HepG2 (cell line): Measurements from ENCODE around the gene MORN3. TPM values are rescaled to one million over a fixed set of nuclear protein-coding genes. Genes with fewer than 3 reads are reported as not detected.
"Not testable (repeated sequence)": the region's sequence is repeated elsewhere in the genome, so short reads cannot be mapped to it uniquely, and the experiment has no call there.

ENCODE experiments used
- ATAC-seq: fragments of 200-7000 bp; cut with Tn5 transposase; 3 replicates; pipeline ENCODE4 v1.9.1; 2020; ENCODE audit warnings: mild to moderate bottlenecking, moderate library complexity
- BruUV-seq: library from RNA; stranded (reverse); fragments of 400-500 nt; replicated peaks from 2 replicates; lab custom pipeline; 2021; lab: Mats Ljungman, UMichigan
- CTCF ChIA-PET: fragments of 300-600 bp; formaldehyde crosslinking; extraction: SDS; loops from one replicate; lab custom pipeline; 2021; ENCODE audit warnings: low total read pairs, inconsistent platforms, low intra/inter-chr PET ratio; lab: Yijun Ruan, JAX
- POLR2A ChIA-PET: fragments of 350-600 bp; sonication (Branson Sonifier 250); formaldehyde crosslinking; loops from one replicate; lab custom pipeline; 2020; ENCODE audit warnings: antibody characterized with exemption, inconsistent platforms; lab: Yijun Ruan, JAX
- DNase-seq: peaks from one replicate; pipeline ENCODE4 v3.0.0-alpha.2; 2015; ENCODE audit warnings: low spot score
- FAIRE-seq: peaks from 3 replicates; lab custom pipeline; 2011; peaks lifted over from hg19 to GRCh38; lab: Jason Lieb, UNC
- H2AFZ ChIP-seq: one replicate; pipeline ENCODE4 v1.6.1; 2011; ENCODE audit warnings: low read length, inconsistent platforms
- H3K27ac ChIP-seq: fragments of 300-600 bp; 3 replicates; pipeline ENCODE4 v1.8.0; 2011; ENCODE audit warnings: mixed run types, mild to moderate bottlenecking, mixed read lengths, low read length, inconsistent platforms; ENCODE audit not compliant: insufficient read depth; ENCODE audit errors: extremely low read length
- H3K27me3 ChIP-seq, 2 experiments: fragments of 200-600 bp in 1 of 2; 2 replicates in 1 of 2; 3 replicates in 1 of 2; pipeline versions ENCODE4 v1.6.0 to v1.8.0; 2011; ENCODE audit warnings: low read length in 2 of 2, mild to moderate bottlenecking in 2 of 2, moderate library complexity in 2 of 2, inconsistent platforms in 1 of 2; ENCODE audit not compliant: insufficient read depth in 2 of 2, control insufficient read depth in 1 of 2
- H3K36me3 ChIP-seq, 2 experiments: fragments of 200-600 bp in 1 of 2; replicated peaks in 1 of 2; 2 replicates in 1 of 2; 3 replicates in 1 of 2; pipeline versions ENCODE4 v1.5.1 to v1.8.0; 2011; ENCODE audit warnings: low read length in 2 of 2, inconsistent platforms in 1 of 2; ENCODE audit not compliant: insufficient read depth in 2 of 2, control insufficient read depth in 1 of 2
- H3K4me1 ChIP-seq: 2 replicates; pipeline ENCODE4 v1.5.1; 2012; ENCODE audit warnings: low read length, inconsistent platforms; ENCODE audit not compliant: insufficient read depth
- H3K4me2 ChIP-seq: 2 replicates; pipeline ENCODE4 v1.6.0; 2011; ENCODE audit warnings: low read depth, low read length, inconsistent platforms
- H3K4me3 ChIP-seq, 3 experiments: fragments of 200-600 bp in 1 of 3; sonication (generic), shearing (Covaris generic) in 1 of 3; replicated peaks in 1 of 3; 2 replicates each; pipeline ENCODE4 v1.5.1; 2011 to 2016; ENCODE audit warnings: low read length in 3 of 3, inconsistent platforms in 2 of 3, low read depth in 2 of 3, mild to moderate bottlenecking in 2 of 3, control low read depth in 1 of 3, mixed read lengths in 1 of 3; ENCODE audit not compliant: insufficient read depth in 1 of 3
- H3K79me2 ChIP-seq: one replicate; pipeline ENCODE4 v1.6.1; 2011; ENCODE audit warnings: low read length, inconsistent platforms; ENCODE audit not compliant: insufficient read depth
- H3K9ac ChIP-seq: 2 replicates; pipeline ENCODE4 v1.6.0; 2011; ENCODE audit warnings: mild to moderate bottlenecking, low read depth, low read length, inconsistent platforms; ENCODE audit not compliant: insufficient read depth
- H3K9me3 ChIP-seq: 2 replicates; pipeline ENCODE4 v1.5.1; 2012; ENCODE audit warnings: mild to moderate bottlenecking, low read length
- H4K20me1 ChIP-seq: 2 replicates; pipeline ENCODE4 v1.6.0; 2011; ENCODE audit warnings: inconsistent platforms, mild to moderate bottlenecking, low read length, moderate library complexity; ENCODE audit not compliant: insufficient read depth
- SMAD9 ChIP-seq: sonication (generic); formaldehyde crosslinking; IDR thresholded peaks from 2 replicates; pipeline ENCODE4 v1.5.1; 2020; ENCODE audit warnings: mild to moderate bottlenecking, missing genetic modification reagents
- SOX13 ChIP-seq, 3 experiments: fragments of 450-650 bp in 1 of 3; sonication (generic) in 1 of 3; formaldehyde crosslinking in 1 of 3; IDR thresholded peaks in 2 of 3; conservative IDR thresholded peaks in 1 of 3; 2 replicates each; pipeline versions ENCODE4 v1.5.0 to v1.6.1; 2016 to 2020; ENCODE audit warnings: antibody characterized with exemption in 1 of 3, mild to moderate bottlenecking in 1 of 3, missing compliant biosample characterization in 1 of 3, missing genetic modification reagents in 1 of 3, moderate library complexity in 1 of 3
- SOX5 ChIP-seq: IDR thresholded peaks from 2 replicates; pipeline ENCODE4 v1.6.1; 2016; ENCODE audit warnings: borderline replicate concordance
- ZNF740 ChIP-seq: sonication (generic); formaldehyde crosslinking; IDR thresholded peaks from 2 replicates; pipeline ENCODE4 v1.4.0; 2020; ENCODE audit warnings: missing genetic modification reagents
- WGBS: methylation state at CpG from one replicate; pipeline ENCODE4 v1.1.6; 2017; ENCODE audit warnings: low lambda C conversion rate; 5-methylcytosine and 5-hydroxymethylcytosine counted together
- in situ Hi-C: cut with HindIII; loops from 2 replicates; pipeline ENCODE4 v1.10.0; 2017; ENCODE audit warnings: low pct_unique_long_range_greater_than_20kb; ENCODE audit not compliant: extremely low pct_ligation_motif_present
- intact Hi-C: fragments of 100-400 bp; cut with micrococcal nuclease; formaldehyde crosslinking; loops from one replicate; pipeline ENCODE4 v1.10.0; 2022; ENCODE audit not compliant: unreplicated experiment
- polyA plus RNA-seq, 8 experiments: library from polyadenylated mRNA; depleted of rRNA in 3 of 8; stranded (reverse) in 7 of 8; unstranded in 1 of 8; fragments of >200 nt; fragmentation: Illumina TruSeq in 4 of 8; extraction: Trizol in 4 of 8; gene quantifications; 2 replicates each; pipeline versions ENCODE4 v1.2.1 to v1.2.3, GENCODE V29; 2011 to 2016; ENCODE audit warnings: low read depth in 4 of 8, missing spikeins in 1 of 8, mixed read lengths in 1 of 8; ENCODE audit not compliant: insufficient read depth in 1 of 8
- total RNA-seq, 5 experiments: library from RNA; depleted of rRNA; stranded (reverse); fragments of >200 nt; fragmentation: Illumina TruSeq; extraction: Trizol; gene quantifications; 2 replicates each; pipeline ENCODE4 v1.2.3, GENCODE V29; 2016; ENCODE audit warnings: low read depth in 1 of 5

The MORN3 gene
- total and polyA plus RNA-seq, 2 of the 13 experiments (the other 11 are each of a cell fraction or from before 2014, with no cell fraction given), result 1.1 to 2.0 TPM

- WGBS, result 72% methylated on average over 3 of the region's 3 CpGs
- CTCF ChIA-PET, result no interaction called here
- no peak for FAIRE-seq
Measured at GRCh38 chr12:121688966-121689365, 19.5 kb upstream of the MORN3 start.

GRCh38 chr12:121679661-121680197 is 10.3 kb upstream of the MORN3 start:
- H3K36me3 ChIP-seq, CTCF ChIA-PET, POLR2A ChIA-PET, FAIRE-seq, H3K27me3 ChIP-seq, DNase-seq, ATAC-seq, BruUV-seq, H4K20me1 ChIP-seq, H3K4me3 ChIP-seq, H3K27ac ChIP-seq, H3K9me3 ChIP-seq, H3K9ac ChIP-seq, H2AFZ ChIP-seq, H3K79me2 ChIP-seq: not testable (repeated sequence)
- in situ Hi-C loops, result loop anchor here (5.0 kb wide), 1 partner anchor 187 kb away; no protein-coding TSS in a partner anchor
- intact Hi-C loops, result loop anchor here (5.0 kb wide), 1 partner anchor 127 kb away; no protein-coding TSS in a partner anchor
- 43% methylated on average over 13 of the region's 13 CpGs for WGBS
- H3K4me1 ChIP-seq, result peaks cover 23% of the 10 kb centered on the region
- H3K4me2 ChIP-seq, result peak overlapping the region; percentile 54; the same call in 1 of the 2 replicates

More at GRCh38 chr12:121688966-121689365, 19.5 kb upstream of the MORN3 start:
- H3K27ac ChIP-seq, result no peak overlapping the region
- in situ Hi-C loops, result no loop called here
- H3K4me2 ChIP-seq, result no peak overlapping the region
- H3K9ac ChIP-seq, result no peak overlapping the region
- H3K4me3 ChIP-seq, result no peak overlapping the region
- H3K36me3 ChIP-seq, result no peaks in the 10 kb centered on the region
- peak; percentile 23 for DNase-seq
- BruUV-seq, result no TSS peak
- peaks cover 47% of the 10 kb centered on the region for H3K4me1 ChIP-seq
- no peak overlapping the region for H2AFZ ChIP-seq
- TF ChIP-seq SOX5 (0 out of 2 replicates have a peak, but pooled peaks have one; percentile 30), ZNF740 (CRISPR knock-in tag) (no peak), SOX13 (IDR thresholded peaks at IDR 0.05) (no peak), SOX13 (CRISPR knock-in tag; conservative IDR thresholded peaks at IDR 0.05 in 1 of 2, IDR thresholded peaks at IDR 0.05 in 1 of 2) (peak in 1 of 2 experiments; percentile 65; a peak in 1 of 4 replicates), SMAD9 (no peak)
- H3K27me3 ChIP-seq, result peaks cover 0 to 4% of the 10 kb centered on the region in 2 experiments; a peak in 1 of 5 replicates
- no peak for ATAC-seq
- POLR2A ChIA-PET, result no interaction called here
- intact Hi-C loops, result no loop called here
- no peaks in the 10 kb centered on the region for H3K9me3 ChIP-seq
- H3K79me2 ChIP-seq, result no peaks in the 10 kb centered on the region
- no peaks in the 10 kb centered on the region for H4K20me1 ChIP-seq
